HUDEP-2 (cell line): ENCODE measurements around the gene PIK3C3.

ENCODE experiments used
- DNase-seq, 76 experiments: peaks; one replicate each; lab custom pipeline; 2025; ENCODE audit not compliant: unreplicated experiment in 76 of 76; lab: John Stamatoyannopoulos, UW

PIK3C3 gene

DNA sequence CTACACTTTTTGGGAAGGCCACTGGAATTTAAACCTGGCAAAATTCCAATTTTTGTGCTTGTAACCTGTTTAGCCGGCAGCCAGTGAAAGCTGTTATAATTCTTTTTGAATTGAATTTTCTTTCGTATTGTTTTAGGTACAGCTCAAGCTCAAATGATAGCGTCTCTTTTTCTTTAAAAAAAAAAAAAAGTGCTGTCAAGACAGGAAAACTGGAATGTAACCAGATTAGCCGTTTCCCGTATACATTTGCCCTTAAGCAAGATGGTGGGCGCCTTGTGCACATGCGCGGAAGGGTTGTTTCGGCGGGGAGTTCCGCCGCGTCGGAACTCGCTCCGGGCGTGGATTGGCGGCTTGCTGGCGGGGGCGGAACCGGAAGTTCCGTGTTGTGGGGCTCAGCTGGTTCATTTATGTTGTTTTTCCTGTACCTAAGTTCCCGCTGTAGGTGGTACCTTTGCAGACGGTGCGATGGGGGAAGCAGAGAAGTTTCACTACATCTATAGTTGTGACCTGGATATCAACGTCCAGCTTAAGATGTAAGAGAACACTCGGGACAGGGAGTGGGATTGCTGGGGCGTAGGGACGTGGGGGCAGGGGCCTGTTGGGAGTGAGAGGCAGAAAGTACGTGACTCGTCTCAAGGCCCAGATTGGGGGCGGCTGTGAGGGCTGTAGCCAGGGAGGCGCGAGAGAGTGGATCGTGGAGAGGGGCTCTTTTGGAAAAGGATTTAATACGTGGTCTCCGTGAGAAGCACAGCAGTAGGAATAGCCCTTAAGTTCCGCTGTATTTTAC, at the start of gene PIK3C3:
TSS of gene PIK3C3 (plus strand) at position 408 of the 787 bp plus-strand sequence. CDS start at position 466, 58 bp downstream.
- DNase-seq, result peak in 75 of 76 experiments; percentile 14 to 99 (median 94)

DNA sequence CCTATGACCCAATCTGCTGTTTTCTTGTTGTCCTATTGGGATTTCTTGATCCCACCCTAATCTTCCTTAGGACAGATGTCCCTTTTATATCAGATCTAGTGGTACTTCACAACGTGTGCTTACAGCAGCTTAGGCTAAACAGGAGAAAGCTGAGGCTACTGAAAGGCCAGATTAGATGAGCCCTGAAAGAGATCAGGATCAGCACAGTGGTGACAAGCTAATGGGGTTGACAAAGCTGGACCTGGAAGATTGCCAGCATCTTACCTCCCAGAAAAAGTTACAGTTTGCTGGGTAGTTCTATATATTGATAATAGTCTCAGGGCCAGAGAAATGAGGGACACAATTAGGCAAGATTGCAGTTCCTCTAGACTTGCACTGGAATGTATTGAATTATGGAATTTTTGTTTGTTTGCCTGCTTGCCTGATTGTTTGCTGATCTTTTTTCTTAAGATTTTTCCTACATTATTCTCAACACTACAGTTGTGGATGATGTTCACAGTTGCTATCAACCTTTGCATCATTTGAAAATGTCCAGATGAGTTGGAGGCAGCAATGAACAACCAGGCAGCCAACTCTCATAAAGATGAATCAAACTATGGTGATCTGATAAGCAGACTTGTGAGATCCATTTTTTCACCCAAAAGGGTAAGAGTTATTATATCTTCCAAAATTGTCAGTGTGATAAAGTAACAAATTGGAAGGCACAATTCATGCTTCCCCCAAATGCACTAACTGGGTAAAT, 49.1 kb upstream of the PIK3C3 start:
- DNase-seq, result no peak

- DNase-seq, result peak in 15 of 76 experiments; percentile 5 to 46 (median 15)
Observed at GRCh38 chr18:41906528-41907146, 48.4 kb upstream of the PIK3C3 start.

GRCh38 chr18:41917181-41917580, 37.9 kb upstream of the PIK3C3 start:
- no peak for DNase-seq

DNA sequence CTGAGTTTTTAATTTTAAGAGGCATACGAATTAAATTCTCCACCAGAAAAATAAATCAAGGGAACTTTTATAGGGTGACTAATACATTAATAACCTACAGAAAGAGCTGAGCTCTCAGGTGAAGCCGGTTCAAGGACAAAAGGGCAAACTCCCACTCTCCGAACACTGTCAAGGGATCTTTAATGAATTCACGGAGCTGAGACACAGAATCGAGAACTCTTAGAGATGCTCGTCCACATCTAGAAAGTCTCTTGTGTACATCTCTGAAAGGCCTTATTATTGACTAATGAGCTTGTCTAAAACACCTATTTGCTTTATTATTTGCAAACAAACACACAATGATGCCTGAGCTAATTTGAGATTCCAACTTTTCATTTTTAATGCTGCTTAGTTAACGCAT, 33.3 kb upstream of the PIK3C3 start:
- no peak for DNase-seq

DNA sequence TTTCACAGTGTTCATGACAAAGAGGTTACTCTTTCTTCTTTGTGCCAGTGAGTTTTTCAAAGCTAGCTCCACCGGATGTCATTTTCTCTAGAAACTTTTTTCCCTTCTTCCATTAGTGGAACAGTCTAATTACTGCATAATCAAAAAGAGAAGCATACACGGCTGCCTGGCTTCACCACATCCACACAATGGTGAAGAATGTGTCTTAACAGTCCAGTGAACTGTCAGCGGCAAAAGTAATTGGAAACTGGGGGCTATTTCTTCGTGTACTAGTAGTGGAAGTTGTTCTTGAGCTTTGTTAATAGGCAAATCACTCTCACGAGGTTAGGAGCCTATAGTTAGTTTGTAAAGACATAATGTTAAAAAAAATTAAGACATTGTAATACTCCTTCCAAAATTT, 32.9 kb upstream of the PIK3C3 start:
- no peak for DNase-seq

GRCh38 chr18:41922841-41923240, 32.2 kb upstream of the PIK3C3 start:
- no peak for DNase-seq

GRCh38 chr18:41923446-41923845, 31.6 kb upstream of the PIK3C3 start:
- no peak for DNase-seq

GRCh38 chr18:41928581-41928980, 26.5 kb upstream of the PIK3C3 start:
- DNase-seq, result no peak

DNA sequence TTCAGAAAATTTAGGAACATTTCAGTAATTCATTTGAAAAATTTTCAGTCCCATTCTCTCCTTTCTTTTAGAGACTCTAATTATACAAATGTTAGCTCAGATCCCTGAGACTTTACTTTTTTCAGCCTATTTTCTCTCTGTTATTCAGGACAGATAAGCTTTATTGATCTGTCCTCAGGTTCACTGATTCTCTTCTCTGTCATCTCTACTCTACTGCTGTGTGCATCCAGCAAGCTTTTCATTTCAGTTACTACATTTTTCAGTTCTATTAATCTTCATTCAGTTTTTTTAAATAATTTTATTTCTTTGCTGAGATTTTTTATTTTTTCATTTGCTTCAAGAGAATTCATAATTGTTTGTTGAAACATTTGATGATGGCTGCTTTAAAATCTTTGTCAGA, 22.1 kb upstream of the PIK3C3 start:
- no peak for DNase-seq

- no peak for DNase-seq
Observed at GRCh38 chr18:41933778-41934177, 21.3 kb upstream of the PIK3C3 start.

- DNase-seq, result no peak
Observed at GRCh38 chr18:41936471-41937134, 18.4 kb upstream of the PIK3C3 start.

GRCh38 chr18:41938445-41938844, 16.6 kb upstream of the PIK3C3 start:
- no peak for DNase-seq

DNA sequence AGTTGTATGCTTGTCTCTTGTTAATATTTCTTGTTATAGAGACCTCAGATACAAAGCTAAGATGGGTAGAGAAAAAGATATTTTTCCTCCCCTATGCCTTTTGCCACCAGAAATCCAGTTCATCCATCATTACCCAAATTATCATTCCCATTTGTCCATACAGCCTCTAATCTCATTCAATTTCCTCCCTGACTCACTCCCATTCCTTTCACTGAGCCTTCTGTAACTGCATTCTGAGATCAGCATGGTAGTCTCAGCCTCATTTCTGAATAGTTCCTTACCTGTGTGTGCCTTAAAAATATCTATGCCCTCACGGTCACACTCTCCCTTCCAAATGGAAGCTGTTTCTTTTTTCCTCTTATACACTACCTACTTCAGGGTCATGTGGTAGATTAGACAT, 15.7 kb upstream of the PIK3C3 start:
- DNase-seq, result no peak

DNA sequence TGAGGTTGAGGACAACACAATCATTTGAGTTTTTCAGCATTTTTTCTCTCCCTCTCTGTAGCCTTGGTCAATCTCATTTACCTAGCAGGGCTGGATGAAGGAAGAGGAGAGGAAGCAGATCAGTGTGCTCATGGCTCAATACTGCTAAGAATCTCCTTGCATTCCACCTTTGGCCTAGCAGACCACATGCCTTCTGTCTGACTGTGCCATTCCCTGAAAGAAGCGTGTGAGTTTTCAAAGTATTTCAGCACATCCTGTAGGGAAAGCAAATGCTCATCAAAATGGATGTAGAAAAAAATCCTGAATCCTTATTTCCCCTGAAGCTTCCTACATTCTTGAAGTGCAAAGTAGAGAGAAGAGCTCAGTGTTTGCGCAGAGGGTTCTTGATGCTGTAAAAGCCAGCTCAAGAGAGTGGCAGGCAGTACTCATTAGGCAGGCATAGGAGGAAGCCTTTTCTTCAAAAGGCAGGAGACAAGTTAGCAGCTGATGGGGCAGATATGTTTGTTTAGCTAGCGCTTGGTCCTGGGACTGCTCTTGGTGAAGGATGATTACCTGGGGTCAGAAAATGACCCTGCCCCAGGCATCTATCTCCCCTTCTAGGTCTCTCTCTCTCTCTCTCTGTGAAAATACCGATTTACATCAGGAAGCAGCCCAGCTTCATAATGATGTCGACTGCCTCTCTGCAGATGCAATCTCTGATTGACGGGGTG, 14.4 kb upstream of the PIK3C3 start:
- no peak for DNase-seq

DNA sequence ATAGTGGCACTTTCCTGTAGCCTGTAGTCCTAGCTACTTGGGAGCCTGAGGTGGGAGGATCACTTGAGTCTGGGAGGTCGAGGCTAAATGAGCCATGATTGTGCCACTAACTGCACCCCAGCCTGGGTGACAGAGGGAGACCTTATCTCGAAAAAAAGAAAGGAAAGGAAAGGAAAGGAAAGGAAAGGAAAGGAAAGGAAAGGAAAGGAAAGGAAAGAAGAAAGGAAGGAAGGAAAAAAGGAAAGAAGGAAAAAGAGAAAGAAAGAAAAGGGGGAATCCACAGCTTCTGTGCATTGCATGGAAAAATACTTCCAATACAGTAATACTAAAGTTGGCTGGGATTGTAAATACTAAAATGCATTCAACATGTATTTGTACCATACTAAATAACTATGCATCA, 12.8 kb upstream of the PIK3C3 start:
- DNase-seq, result no peak

DNA sequence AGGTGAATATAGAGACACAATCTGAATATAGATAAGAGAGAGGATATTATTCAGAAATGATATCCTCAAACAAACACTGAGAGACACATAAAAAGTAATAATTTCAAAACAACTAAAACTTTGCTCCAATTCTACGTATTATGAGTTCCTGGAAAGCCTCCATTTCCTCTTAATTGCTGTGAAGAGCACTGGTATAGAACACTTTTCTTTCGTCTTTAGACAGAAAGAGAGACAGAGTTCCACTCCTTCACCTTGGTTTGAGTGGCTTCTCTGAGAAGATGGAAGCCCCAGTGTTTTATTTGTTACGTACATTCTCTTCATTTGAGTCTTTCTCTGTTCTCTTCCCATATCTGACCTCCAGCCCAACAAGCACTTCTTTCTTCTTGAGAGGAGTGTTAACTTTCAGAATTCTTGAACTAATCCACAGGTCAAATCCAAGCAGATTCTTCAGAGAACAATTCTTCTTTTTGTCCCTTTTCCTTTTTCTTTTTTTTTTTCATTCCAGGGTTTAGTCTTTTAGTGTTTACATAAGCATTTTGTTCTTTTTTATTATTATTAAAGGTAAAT, 6.4 kb upstream of the PIK3C3 start:
- no peak for DNase-seq

GRCh38 chr18:41949206-41949920, 5.7 kb upstream of the PIK3C3 start:
- no peak for DNase-seq

GRCh38 chr18:41955688-41956087, 654 bp downstream of the PIK3C3 start:
- peak in 7 of 76 experiments; percentile 3 to 42 (median 8) for DNase-seq
